Sigmoid colon (tissue), 7 donors: ENCODE data around the gene JPH2. TPM values are rescaled to one million over a fixed set of nuclear protein-coding genes. Genes with fewer than 3 reads are reported as not detected.

Experiments used
- DNase-seq: peaks from one replicate; pipeline ENCODE4 v3.0.0-alpha.2; 2019
- H3K27ac ChIP-seq, 4 donors: fragments of 200-600 bp; sonication (generic); one replicate each; pipeline ENCODE4 v1.5.1; 2016 to 2019; ENCODE audit warnings: mild to moderate bottlenecking in 1 of 4
- H3K27me3 ChIP-seq, 3 donors: fragments of 200-600 bp; sonication (generic); one replicate each; pipeline ENCODE4 v1.5.1; 2019; ENCODE audit warnings: mild to moderate bottlenecking in 1 of 3
- H3K36me3 ChIP-seq, 4 donors: fragments of 200-600 bp; sonication (generic); one replicate each; pipeline ENCODE4 v1.5.1; 2016 to 2019
- H3K4me1 ChIP-seq, 4 donors: fragments of 200-600 bp; sonication (generic); one replicate each; pipeline ENCODE4 v1.5.1; 2017 to 2019
- H3K4me3 ChIP-seq, 4 donors: fragments of 200-600 bp; sonication (generic); one replicate each; pipeline ENCODE4 v1.5.1; 2017 to 2019; ENCODE audit warnings: mild to moderate bottlenecking in 2 of 4, moderate library complexity in 1 of 4
- H3K9me3 ChIP-seq, 4 donors: fragments of 200-600 bp in 3 of 4; sonication (generic) in 3 of 4; one replicate each; pipeline versions ENCODE4 v1.5.1 to v1.6.1; 2013 to 2019
- EP300 ChIP-seq, 4 donors: sonication (generic); formaldehyde crosslinking; IDR thresholded peaks; one replicate each; pipeline ENCODE4 v1.6.1; 2017; ENCODE audit warnings: antibody characterized with exemption in 4 of 4
- POLR2A ChIP-seq, 2 donors: fragments of 450-650 bp; IDR thresholded peaks; one replicate each; pipeline ENCODE4 v1.6.1; 2016; ENCODE audit warnings: antibody characterized with exemption in 2 of 2, mild to moderate bottlenecking in 2 of 2, moderate library complexity in 2 of 2
- POLR2AphosphoS5 ChIP-seq, 4 donors: sonication (generic); formaldehyde crosslinking; IDR thresholded peaks; one replicate each; pipeline ENCODE4 v1.6.1; 2017; ENCODE audit warnings: antibody characterized with exemption in 4 of 4
- WGBS, 2 donors: extraction: QIAGEN DNeasy Blood & Tissue Kit; methylation state at CpG; one replicate each; pipeline ENCODE4 v1.1.7; 2013; 5-methylcytosine and 5-hydroxymethylcytosine counted together
- intact Hi-C: fragments of 100-400 bp; cut with DNase I; formaldehyde crosslinking; loops from one replicate; pipeline ENCODE4 v1.15.1; 2023
- polyA plus RNA-seq, 3 donors: library from polyadenylated mRNA; stranded (reverse); fragments of 200-250 nt; gene quantifications; one replicate each; pipeline ENCODE4 v1.2.3, GENCODE V29; 2013
- total RNA-seq, 4 donors: library from RNA; depleted of rRNA; stranded (reverse); fragments of >200 nt; gene quantifications; one replicate each; pipeline ENCODE4 v1.1.0, GENCODE V29; 2016
- TF ChIP-seq, protein P1 (sequence below), 4 experiments: fragments of 450-650 bp in 3 of 4; fragments of 200-600 bp in 1 of 4; IDR thresholded peaks; one replicate each; pipeline ENCODE4 v1.5.1; 2016 to 2019; ENCODE audit warnings: antibody characterized with exemption in 4 of 4, mild to moderate bottlenecking in 3 of 4, moderate library complexity in 2 of 4
- donor health status: healthy with polysubstance abuse.
- donor health status: Bipolar disorder and iron deficiency.
- donor health status: healthy.

JPH2 gene
- total and polyA plus RNA-seq, 7 donors: 0.23 to 166 (median 52.0) TPM

DNA sequence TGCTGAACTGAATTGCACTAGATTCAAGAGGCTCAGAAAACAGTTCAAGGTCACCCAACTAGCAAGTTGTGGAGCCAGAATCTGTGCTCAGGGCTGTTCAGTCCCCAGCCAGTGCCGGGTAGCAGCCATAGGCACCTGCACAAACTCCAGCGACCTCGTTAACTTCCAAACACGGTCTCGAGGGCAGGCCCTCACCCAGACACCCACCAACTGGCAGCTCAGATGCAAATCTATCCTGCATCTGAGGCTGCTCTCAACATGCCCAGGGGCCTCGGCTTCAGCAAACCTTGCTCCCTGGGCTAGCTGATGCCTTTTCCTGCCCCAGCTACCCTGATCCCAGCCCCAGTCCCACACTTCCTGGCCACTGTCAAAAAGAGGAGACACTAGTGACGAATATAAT lies 3.7 kb downstream of the JPH2 start:
- TF ChIP-seq, protein P1, sequence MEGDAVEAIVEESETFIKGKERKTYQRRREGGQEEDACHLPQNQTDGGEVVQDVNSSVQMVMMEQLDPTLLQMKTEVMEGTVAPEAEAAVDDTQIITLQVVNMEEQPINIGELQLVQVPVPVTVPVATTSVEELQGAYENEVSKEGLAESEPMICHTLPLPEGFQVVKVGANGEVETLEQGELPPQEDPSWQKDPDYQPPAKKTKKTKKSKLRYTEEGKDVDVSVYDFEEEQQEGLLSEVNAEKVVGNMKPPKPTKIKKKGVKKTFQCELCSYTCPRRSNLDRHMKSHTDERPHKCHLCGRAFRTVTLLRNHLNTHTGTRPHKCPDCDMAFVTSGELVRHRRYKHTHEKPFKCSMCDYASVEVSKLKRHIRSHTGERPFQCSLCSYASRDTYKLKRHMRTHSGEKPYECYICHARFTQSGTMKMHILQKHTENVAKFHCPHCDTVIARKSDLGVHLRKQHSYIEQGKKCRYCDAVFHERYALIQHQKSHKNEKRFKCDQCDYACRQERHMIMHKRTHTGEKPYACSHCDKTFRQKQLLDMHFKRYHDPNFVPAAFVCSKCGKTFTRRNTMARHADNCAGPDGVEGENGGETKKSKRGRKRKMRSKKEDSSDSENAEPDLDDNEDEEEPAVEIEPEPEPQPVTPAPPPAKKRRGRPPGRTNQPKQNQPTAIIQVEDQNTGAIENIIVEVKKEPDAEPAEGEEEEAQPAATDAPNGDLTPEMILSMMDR (IDR thresholded peaks at IDR 0.05): no peak
- no peak for TF ChIP-seq EP300 (IDR thresholded peaks at IDR 0.05)
- TF ChIP-seq POLR2A (IDR thresholded peaks at IDR 0.05): peak in 1 of 2 donors; percentile 31
- TF ChIP-seq POLR2AphosphoS5 (IDR thresholded peaks at IDR 0.05): peak; percentile 33 to 80 (median 74)
- Histone ChIP-seq H3K27me3 (peaks cover 0 to 5% (median 0%) of the 10 kb centered on the region in 3 donors), H3K4me3 (peak overlapping the region; percentile 49 to 80 (median 66)), H3K36me3 (no peaks in the 10 kb centered on the region), H3K4me1 (peaks cover 0 to 70% (median 47%) of the 10 kb centered on the region in 4 donors), H3K27ac (peak overlapping the region; percentile 91 to 99 (median 95)), H3K9me3 (no peaks in the 10 kb centered on the region)
- peak; percentile 84 for DNase-seq
- 72 to 74% methylated on average over 7 of the region's 7 CpGs for WGBS, 2 donors
- intact Hi-C loops: loop anchor here (2.0 kb wide), 1 partner anchor 46 kb away; no protein-coding TSS in a partner anchor

DNA sequence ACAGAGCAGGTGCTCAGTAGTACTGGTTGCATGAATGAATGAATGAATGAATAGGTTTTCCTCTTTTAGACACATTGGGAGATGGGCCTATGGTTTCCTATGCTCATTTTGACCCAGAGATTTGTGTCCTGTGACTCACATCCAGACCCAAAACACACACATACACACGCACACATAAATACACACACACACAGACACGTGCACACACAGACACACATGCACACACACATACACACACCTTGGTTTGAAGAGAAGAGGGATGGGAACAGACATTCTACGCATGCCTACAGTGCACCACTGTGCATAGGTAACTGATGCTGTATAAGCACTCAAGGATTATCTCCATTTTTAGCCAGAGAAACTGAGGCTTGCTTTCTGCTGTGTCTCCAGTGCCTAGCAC lies 4.1 kb downstream of the JPH2 start:
- TF ChIP-seq POLR2A (IDR thresholded peaks at IDR 0.05) (no peak), POLR2AphosphoS5 (IDR thresholded peaks at IDR 0.05) (no peak), EP300 (IDR thresholded peaks at IDR 0.05) (no peak)
- TF ChIP-seq, protein P1 (IDR thresholded peaks at IDR 0.05): no peak
- DNase-seq: no peak
- intact Hi-C loops: loop anchor here (2.0 kb wide), 1 partner anchor 46 kb away; no protein-coding TSS in a partner anchor
- 83 to 88% methylated on average over 3 of the region's 3 CpGs for WGBS, 2 donors
- Histone ChIP-seq H3K27me3 (peaks cover 0 to 5% (median 0%) of the 10 kb centered on the region in 3 donors), H3K9me3 (no peaks in the 10 kb centered on the region), H3K4me3 (peak overlapping the region; percentile 49 to 80 (median 66)), H3K36me3 (no peaks in the 10 kb centered on the region), H3K4me1 (peaks cover 0 to 70% (median 48%) of the 10 kb centered on the region in 4 donors), H3K27ac (peak overlapping the region; percentile 91 to 99 (median 95))

DNA sequence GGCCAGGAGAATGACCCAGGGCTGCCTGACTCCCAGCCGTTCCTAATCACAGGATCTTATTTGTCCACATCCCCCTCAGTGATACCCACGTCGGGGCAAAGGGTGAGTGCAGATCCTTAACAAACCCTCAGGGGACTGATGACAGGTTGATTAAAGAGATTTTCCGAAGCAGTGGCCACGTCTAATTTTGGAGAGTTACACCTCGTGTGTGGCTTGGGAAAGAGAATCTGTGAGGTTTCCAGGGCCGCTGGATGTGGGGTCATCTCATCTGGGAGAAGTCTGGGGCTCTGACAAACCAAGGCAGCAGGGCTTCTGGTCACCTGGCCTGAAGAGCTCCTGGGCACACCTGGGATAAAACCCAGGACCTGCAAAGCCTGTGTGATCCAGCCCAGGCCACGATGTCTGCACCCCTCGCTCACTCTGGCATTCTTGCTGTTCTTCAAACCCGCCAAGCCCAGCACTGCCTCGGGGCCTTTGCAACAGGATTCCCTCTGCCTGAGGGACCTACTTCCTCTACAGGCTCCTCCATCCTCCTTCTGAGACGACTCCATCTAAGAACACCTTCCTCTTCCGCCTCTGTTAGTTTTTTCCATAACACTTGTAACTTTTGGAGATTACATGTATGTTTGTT lies 4.7 kb downstream of the JPH2 start:
- peak overlapping the region; percentile 91 to 99 (median 95) for H3K27ac ChIP-seq
- intact Hi-C loops: loop anchor here (2.0 kb wide), 1 partner anchor 45 kb away; no protein-coding TSS in a partner anchor
- peaks cover 0 to 5% (median 0%) of the 10 kb centered on the region in 3 donors for H3K27me3 ChIP-seq
- no peaks in the 10 kb centered on the region for H3K36me3 ChIP-seq
- no peak for DNase-seq
- peak overlapping the region in 3 of 4 donors; percentile 60 to 80 (median 73) for H3K4me3 ChIP-seq
- TF ChIP-seq EP300 (IDR thresholded peaks at IDR 0.05) (no peak), POLR2AphosphoS5 (IDR thresholded peaks at IDR 0.05) (peak in 1 of 4 donors; percentile 10), POLR2A (IDR thresholded peaks at IDR 0.05) (no peak)
- TF ChIP-seq, protein P1 (IDR thresholded peaks at IDR 0.05): no peak
- 56 to 73% methylated on average over 13 of the region's 13 CpGs for WGBS, 2 donors
- peaks cover 0 to 70% (median 49%) of the 10 kb centered on the region in 4 donors for H3K4me1 ChIP-seq
- no peaks in the 10 kb centered on the region for H3K9me3 ChIP-seq

DNA sequence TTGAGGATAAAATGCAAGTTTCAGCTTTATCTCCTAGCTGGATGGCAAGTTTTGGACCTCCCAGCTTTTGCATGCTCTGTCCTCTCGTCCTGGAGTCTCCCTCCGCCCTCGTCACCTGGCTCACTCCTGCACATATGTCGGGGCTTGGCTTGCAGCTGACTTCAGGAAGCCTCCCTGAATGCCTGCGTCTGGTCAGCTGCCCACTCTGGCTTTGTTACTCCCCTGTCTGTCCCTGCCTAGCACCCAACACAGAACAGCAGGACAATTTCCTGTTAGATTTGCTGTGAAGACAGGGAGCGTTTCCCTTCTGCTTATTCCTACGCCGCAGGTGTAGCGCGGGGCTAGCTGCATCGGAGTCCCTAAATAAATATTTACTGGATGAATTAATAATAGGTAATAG lies 5.4 kb downstream of the JPH2 start:
- H3K4me3 ChIP-seq: peak overlapping the region in 3 of 4 donors; percentile 60 to 80 (median 73)
- no peak for DNase-seq
- intact Hi-C loops: loop anchor here (2.0 kb wide), 1 partner anchor 45 kb away; no protein-coding TSS in a partner anchor

More for the DNA sequence above, 5.4 kb downstream of the JPH2 start:
- TF ChIP-seq POLR2A (IDR thresholded peaks at IDR 0.05): no peak
- TF ChIP-seq EP300 (IDR thresholded peaks at IDR 0.05): peak in 1 of 4 donors; percentile 46
- peak in 3 of 4 donors; percentile 27 to 71 (median 51) for TF ChIP-seq POLR2AphosphoS5 (IDR thresholded peaks at IDR 0.05)
- TF ChIP-seq, protein P1 (IDR thresholded peaks at IDR 0.05): no peak
- WGBS, 2 donors: 70 to 82% methylated on average over 11 of the region's 11 CpGs
- Histone ChIP-seq H3K4me1 (peaks cover 0 to 76% (median 54%) of the 10 kb centered on the region in 4 donors), H3K27ac (peak overlapping the region; percentile 91 to 99 (median 95)), H3K36me3 (no peaks in the 10 kb centered on the region), H3K27me3 (no peaks in the 10 kb centered on the region), H3K9me3 (no peaks in the 10 kb centered on the region)
